Stimulated activated memory B cell treated with anti-CD40 and anti-IgM and Interleukin-4, amounts not matched to agents 10 μg/mL and 1 μg/mL and 100 μg/mL, for 72 hours (primary cell): ENCODE data around the gene SLC25A26.
"Not testable (repeated sequence)": the region's sequence is repeated elsewhere in the genome, so short reads cannot be mapped to it uniquely, and the experiment has no call there.

ENCODE experiments used
- ATAC-seq: fragments of 150-1000 bp; cut with Tn5 transposase; 2 replicates; pipeline ENCODE4 v1.10.0; 2021
- H3K27ac Mint-ChIP-seq: one replicate; pipeline ENCODE4 v1.8.0; 2022; ENCODE audit warnings: mild to moderate bottlenecking, mixed read lengths
- H3K27me3 Mint-ChIP-seq: one replicate; pipeline ENCODE4 v1.8.0; 2022; ENCODE audit warnings: mixed read lengths
- H3K36me3 Mint-ChIP-seq: one replicate; pipeline ENCODE4 v1.8.0; 2022; ENCODE audit warnings: mixed read lengths
- H3K4me1 Mint-ChIP-seq: one replicate; pipeline ENCODE4 v1.8.0; 2022; ENCODE audit warnings: mixed read lengths
- H3K4me3 Mint-ChIP-seq: one replicate; pipeline ENCODE4 v1.8.0; 2022; ENCODE audit warnings: mild to moderate bottlenecking, moderate library complexity, mixed read lengths
- H3K9me3 Mint-ChIP-seq: one replicate; pipeline ENCODE4 v1.8.0; 2022; ENCODE audit warnings: mixed read lengths

SLC25A26 gene

DNA sequence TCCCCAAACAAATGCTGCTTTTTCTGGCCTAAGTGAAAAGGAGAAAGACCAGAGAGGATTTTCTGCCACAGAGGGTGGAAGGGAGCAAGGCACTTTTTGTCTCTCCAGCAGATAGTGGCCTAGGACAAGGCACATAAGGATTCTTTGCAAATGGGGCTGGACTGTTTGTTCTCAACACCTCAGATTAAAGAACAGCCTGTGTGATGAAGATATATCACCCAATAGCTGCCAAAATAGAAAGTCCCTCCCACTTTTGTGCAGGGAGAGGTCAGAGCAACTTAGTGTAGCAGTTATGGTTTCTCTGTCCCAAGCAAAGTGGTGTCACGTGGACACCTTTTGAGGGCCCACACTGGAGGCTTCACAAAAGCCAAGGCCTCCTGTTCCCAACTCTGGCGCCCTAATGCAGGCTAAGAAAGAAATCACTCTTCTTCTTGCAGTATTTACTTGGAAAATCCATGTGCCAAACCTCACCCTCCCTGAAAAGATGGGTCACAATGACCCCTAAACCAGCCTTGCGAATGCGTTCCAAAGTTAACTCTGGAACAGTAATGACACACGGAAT, 195.1 kb downstream of the SLC25A26 start:
- H3K9me3 Mint-ChIP-seq: peaks cover 11% of the 10 kb centered on the region
- H3K36me3 Mint-ChIP-seq: peaks cover 11% of the 10 kb centered on the region
- no peak for ATAC-seq
- H3K27ac Mint-ChIP-seq: no peak overlapping the region
- H3K4me3 Mint-ChIP-seq: no peak overlapping the region
- H3K4me1 Mint-ChIP-seq: peaks cover 6% of the 10 kb centered on the region
- H3K27me3 Mint-ChIP-seq: no peaks in the 10 kb centered on the region

DNA sequence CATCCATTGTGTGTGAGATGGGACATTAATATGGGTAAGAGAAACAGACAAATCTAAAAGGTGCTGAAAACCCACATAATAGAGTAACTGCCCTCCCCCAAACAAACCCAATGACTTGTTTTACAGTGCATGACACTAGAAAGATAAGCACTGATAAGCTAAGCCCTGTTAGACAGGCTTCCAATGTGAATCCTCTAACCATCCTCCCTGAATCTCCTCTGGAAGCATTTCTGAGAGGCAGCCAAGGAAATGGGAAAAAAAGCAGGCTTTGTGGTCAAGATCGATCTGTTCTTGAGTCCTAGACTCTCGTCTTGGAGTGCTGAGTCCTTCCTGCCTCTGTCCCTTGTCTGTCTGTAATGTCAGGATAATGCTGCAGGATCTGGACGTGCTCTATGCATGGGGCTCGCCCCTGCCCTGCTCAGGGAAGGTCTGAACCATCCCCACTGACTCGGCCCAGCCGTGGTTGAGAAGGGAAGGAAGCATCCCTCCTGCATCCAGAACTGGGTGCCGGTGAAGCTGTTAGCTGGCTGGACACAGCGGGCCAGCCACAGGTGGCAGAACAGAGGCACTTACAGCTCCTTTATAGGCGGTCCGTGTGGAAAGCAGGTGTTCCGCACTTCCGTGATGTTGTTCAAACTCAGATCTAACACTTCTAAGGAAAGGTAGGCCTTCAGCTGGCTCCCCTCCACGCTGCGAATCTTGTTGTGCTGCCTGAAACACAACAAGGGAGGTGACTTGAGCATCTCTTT, 195.9 kb downstream of the SLC25A26 start:
- Mint-ChIP-seq H3K27ac (no peak overlapping the region), H3K9me3 (peaks cover 16% of the 10 kb centered on the region), H3K4me3 (no peak overlapping the region), H3K4me1 (peaks cover under 1% of the 10 kb centered on the region), H3K27me3 (no peaks in the 10 kb centered on the region), H3K36me3 (peaks cover 11% of the 10 kb centered on the region)
- no peak for ATAC-seq

DNA sequence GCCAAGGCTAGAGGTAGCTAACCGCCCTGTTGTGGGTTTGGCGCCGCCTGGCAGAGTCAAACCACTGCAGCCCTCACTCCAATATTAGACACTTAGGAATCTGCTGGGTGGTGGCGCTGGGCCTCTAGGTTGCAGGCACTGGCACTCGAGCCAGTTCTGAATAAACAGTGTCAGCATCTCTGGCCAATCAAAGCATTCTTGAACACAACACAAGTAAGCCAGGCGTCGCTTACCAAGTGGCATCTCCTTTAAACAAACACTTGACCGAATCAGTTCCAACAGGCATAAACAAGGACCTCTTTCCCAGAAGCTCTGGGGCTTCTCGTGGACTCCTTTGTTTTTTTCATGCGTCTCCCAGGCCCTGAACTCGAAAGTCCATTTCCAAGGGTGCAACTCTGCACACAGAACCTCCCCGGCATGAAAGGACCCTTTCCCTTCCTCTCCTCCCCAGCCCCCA, 197.7 kb downstream of the SLC25A26 start:
- Mint-ChIP-seq H3K9me3 (peaks cover 24% of the 10 kb centered on the region), H3K27me3 (no peaks in the 10 kb centered on the region), H3K27ac (no peak overlapping the region), H3K36me3 (peaks cover 17% of the 10 kb centered on the region), H3K4me1 (no peaks in the 10 kb centered on the region), H3K4me3 (no peak overlapping the region)
- ATAC-seq: no peak

DNA sequence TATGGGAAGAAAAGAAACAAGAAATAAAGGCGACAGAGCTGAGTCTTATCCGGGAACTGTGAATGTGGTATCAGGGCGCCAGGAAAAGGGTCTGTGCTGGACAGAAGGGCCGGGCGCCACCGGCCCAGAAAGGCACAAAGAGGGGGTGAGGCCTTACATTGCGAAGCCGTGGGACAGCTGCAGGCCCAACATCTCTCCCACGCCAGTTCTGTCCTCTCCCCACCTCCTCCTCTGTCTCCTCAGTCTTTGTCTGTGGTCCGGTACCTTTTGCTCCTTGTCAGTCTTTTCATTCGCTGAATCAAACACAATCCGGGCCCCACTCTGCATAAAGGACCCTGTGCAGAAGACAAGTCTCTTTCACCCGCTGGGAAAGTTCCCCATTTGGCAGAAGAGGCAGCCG, 198.2 kb downstream of the SLC25A26 start:
- no peak overlapping the region for H3K27ac Mint-ChIP-seq
- no peak overlapping the region for H3K4me3 Mint-ChIP-seq
- no peaks in the 10 kb centered on the region for H3K4me1 Mint-ChIP-seq
- no peak for ATAC-seq
- H3K9me3 Mint-ChIP-seq: peaks cover 24% of the 10 kb centered on the region
- H3K27me3 Mint-ChIP-seq: no peaks in the 10 kb centered on the region
- H3K36me3 Mint-ChIP-seq: peaks cover 17% of the 10 kb centered on the region

DNA sequence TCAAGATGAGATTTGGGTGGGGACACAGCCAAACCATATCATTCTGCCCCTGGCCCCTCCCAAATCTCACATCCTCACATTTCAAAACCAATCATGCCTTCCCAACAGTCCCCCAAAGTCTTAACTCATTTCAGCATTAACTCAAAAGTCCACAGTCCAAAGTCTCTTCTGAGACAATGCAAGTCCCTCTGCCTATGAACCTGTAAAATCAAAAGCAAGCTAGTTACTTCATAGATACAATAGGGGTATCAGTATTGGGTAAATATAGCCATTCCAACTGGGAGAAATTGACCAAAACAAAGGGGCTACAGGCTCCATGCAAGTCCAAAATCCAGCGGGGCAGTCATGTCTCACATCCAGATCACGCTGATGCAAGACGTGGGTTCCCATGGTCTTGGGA, 200.3 kb downstream of the SLC25A26 start:
- H3K27ac Mint-ChIP-seq, ATAC-seq, H3K27me3 Mint-ChIP-seq, H3K4me3 Mint-ChIP-seq, H3K4me1 Mint-ChIP-seq: not testable (repeated sequence)
- Mint-ChIP-seq H3K36me3 (peaks cover 17% of the 10 kb centered on the region), H3K9me3 (peaks cover 24% of the 10 kb centered on the region)

DNA sequence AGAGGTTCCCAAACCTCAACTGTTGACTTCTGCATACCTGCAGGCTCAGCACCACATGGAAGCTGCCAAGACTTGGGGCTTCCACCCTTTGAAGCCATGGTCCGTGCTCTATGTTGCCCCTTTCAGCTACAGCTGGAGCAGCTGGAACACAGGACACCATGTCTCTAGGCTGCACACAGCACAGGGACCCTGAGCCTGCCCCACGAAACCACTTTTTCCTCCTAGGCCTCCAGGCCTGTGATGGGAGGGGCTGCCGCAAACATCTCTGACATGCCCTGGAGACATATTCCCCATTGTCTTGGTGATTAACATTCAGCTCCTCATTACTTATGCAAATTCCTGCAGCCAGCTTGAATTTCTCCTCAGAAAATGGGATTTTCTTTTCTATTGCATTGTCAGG, 201.1 kb downstream of the SLC25A26 start:
- H3K4me1 Mint-ChIP-seq, H3K4me3 Mint-ChIP-seq, H3K27ac Mint-ChIP-seq, H3K27me3 Mint-ChIP-seq, ATAC-seq: not testable (repeated sequence)
- peaks cover 17% of the 10 kb centered on the region for H3K36me3 Mint-ChIP-seq
- peaks cover 24% of the 10 kb centered on the region for H3K9me3 Mint-ChIP-seq

DNA sequence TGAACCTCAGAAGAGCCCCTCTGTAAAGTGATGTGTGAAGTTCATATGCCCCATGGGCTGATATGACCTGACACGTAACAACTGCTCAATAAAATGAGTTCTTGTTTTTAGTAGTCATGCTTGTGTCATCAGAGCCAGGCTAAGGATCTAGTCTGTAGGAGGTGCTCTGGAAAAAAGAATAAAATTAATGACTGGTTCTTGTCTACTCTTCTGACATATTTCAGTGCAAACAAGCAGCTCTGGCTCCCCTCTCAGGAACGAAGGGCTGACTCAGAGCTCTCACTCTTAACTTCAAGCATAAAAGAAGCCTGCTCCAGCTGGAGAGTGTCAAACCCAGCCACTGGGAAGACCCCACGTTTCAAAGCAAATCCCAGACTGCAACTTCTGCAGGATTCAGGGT, 203.0 kb downstream of the SLC25A26 start:
- H3K9me3 Mint-ChIP-seq: peaks cover 24% of the 10 kb centered on the region
- H3K4me3 Mint-ChIP-seq: no peak overlapping the region
- ATAC-seq: no peak
- no peaks in the 10 kb centered on the region for H3K27me3 Mint-ChIP-seq
- H3K36me3 Mint-ChIP-seq: peaks cover 17% of the 10 kb centered on the region
- no peaks in the 10 kb centered on the region for H3K4me1 Mint-ChIP-seq
- H3K27ac Mint-ChIP-seq: no peak overlapping the region

DNA sequence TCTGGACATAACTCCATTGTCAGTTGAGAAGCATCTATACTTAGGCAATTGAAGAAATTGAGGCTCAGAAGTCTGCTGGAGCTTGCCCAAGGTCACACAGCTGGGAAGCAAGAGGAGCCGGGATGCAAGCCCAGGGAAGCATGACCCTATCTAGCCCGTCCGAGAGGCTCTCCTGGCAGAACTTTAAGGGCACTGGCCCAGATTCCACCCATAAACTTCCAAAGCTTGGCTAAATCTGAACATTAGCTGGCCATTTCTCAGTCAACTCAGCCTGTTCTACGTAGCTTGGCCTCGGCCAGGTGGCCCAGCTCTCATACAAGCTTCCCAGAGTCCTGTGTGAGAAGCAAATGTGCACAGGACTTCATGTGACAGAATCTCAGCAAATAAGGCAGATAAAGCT, 204.2 kb downstream of the SLC25A26 start:
- Mint-ChIP-seq H3K36me3 (peaks cover 14% of the 10 kb centered on the region), H3K27ac (no peak overlapping the region), H3K9me3 (peaks cover 22% of the 10 kb centered on the region), H3K27me3 (no peaks in the 10 kb centered on the region), H3K4me3 (no peak overlapping the region), H3K4me1 (no peaks in the 10 kb centered on the region)
- ATAC-seq: no peak

DNA sequence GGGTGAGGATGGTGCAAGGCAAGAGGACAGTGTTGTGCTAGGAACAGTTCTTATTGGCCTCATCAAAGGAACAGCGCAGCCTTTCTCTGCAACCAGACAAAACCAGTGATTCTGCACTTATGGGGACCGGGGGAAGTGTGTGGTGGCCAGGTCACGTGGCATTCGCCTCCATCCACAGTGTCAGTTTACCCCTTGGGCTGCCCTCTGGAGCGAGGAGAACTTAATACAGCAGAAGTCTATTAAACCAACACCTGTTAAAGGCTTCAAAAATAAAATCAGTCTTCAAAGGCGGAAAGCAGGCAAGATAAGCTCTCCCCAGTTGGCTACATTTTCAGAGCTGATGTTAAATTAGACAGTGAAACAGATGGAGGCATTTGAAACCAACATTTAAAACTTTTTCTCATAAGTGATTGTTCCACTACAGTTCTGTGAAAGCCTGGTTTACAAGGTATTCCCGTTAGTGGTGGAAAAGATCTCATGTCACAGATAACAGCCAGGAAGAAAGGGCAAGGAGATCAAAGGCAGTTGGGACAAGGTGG, 204.8 kb downstream of the SLC25A26 start:
- Mint-ChIP-seq H3K9me3 (peaks cover 16% of the 10 kb centered on the region), H3K36me3 (peaks cover 8% of the 10 kb centered on the region), H3K27me3 (no peaks in the 10 kb centered on the region), H3K4me1 (no peaks in the 10 kb centered on the region), H3K4me3 (no peak overlapping the region), H3K27ac (no peak overlapping the region)
- ATAC-seq: no peak

DNA sequence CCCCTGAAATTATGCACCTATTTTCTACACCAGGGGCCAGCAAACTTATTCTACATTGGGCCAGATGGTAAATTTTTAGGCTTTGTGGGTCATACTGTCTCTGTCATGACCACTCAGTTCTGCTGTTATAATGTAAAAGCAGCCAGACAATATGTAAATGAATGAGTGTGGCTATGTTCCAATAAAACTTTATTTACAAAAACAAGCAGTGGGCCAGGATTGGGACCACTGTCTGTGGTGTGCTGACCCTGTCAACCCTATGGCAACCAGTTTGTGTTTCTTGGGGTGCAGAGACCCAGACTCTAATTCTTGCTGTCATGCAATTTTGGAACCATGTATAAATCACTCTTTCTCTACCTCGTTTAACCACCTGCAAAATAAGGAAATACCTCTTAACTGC, 205.3 kb downstream of the SLC25A26 start:
- Mint-ChIP-seq H3K9me3 (peaks cover 11% of the 10 kb centered on the region), H3K36me3 (peaks cover 6% of the 10 kb centered on the region), H3K4me1 (no peaks in the 10 kb centered on the region), H3K4me3 (no peak overlapping the region), H3K27me3 (no peaks in the 10 kb centered on the region), H3K27ac (no peak overlapping the region)
- no peak for ATAC-seq

DNA sequence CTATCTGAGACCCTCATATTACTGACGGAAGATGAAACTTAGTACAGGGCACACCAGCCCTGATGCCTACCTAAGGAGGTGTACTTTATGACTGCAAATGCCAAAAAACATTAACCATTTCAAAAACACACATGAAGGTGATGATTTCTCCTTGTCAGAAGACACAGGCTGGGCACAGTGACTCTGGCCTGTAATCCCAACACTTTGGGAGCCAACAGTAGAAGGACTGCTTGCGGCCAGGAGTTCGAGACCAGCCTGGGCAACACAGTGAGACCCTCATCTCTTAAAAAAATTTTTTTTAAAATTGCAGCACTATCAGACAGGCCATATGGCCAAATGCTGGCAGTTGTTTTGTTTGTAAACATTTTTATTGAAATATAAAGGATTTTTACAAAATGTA, 206.6 kb downstream of the SLC25A26 start:
- peaks cover 4% of the 10 kb centered on the region for H3K9me3 Mint-ChIP-seq
- H3K4me1 Mint-ChIP-seq: no peaks in the 10 kb centered on the region
- H3K36me3 Mint-ChIP-seq: peaks cover 2% of the 10 kb centered on the region
- no peaks in the 10 kb centered on the region for H3K27me3 Mint-ChIP-seq
- no peak overlapping the region for H3K27ac Mint-ChIP-seq
- no peak for ATAC-seq
- H3K4me3 Mint-ChIP-seq: no peak overlapping the region

DNA sequence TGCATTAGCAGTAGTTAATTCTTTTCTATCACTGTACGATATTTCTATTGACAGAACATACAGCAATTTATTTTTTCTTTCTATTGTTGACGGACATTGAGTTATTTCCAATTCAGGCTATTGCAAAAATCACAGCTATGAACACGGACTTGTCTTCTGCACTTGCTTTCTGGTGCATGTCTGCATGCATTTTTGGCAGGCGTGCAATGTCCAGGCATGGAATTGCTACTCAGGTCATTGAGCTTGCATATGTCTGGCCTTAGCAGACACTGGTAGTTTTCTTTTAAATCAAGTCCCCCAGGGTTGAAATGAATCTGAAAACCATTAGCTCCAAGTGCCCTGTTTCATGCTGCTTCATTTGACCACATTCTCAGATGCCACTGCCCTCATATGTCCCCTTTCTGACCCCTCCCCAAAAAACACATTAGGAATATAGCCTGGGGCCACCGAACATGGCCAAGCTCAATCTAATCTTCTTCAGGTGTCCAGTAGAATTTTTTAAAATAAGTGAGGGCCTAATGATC, 207.2 kb downstream of the SLC25A26 start:
- no peaks in the 10 kb centered on the region for H3K4me1 Mint-ChIP-seq
- H3K27me3 Mint-ChIP-seq: no peaks in the 10 kb centered on the region
- H3K27ac Mint-ChIP-seq: no peak overlapping the region
- H3K4me3 Mint-ChIP-seq: no peak overlapping the region
- no peak for ATAC-seq
- H3K9me3 Mint-ChIP-seq: no peaks in the 10 kb centered on the region
- H3K36me3 Mint-ChIP-seq: no peaks in the 10 kb centered on the region
